Measurements from ENCODE around the gene NEB.
A peak's percentile ranks its signal among the peaks of the same experiment; 100 is the strongest.
"Not testable (repeated sequence)": the region's sequence is repeated elsewhere in the genome, so short reads cannot be mapped to it uniquely, and the experiment has no call there.

NEB gene

GRCh38 chr2:151568501-151568900 is 165.8 kb downstream of the NEB start:
- TF ChIP-seq, protein P1, sequence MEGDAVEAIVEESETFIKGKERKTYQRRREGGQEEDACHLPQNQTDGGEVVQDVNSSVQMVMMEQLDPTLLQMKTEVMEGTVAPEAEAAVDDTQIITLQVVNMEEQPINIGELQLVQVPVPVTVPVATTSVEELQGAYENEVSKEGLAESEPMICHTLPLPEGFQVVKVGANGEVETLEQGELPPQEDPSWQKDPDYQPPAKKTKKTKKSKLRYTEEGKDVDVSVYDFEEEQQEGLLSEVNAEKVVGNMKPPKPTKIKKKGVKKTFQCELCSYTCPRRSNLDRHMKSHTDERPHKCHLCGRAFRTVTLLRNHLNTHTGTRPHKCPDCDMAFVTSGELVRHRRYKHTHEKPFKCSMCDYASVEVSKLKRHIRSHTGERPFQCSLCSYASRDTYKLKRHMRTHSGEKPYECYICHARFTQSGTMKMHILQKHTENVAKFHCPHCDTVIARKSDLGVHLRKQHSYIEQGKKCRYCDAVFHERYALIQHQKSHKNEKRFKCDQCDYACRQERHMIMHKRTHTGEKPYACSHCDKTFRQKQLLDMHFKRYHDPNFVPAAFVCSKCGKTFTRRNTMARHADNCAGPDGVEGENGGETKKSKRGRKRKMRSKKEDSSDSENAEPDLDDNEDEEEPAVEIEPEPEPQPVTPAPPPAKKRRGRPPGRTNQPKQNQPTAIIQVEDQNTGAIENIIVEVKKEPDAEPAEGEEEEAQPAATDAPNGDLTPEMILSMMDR (IDR thresholded peaks at IDR 0.05; ENCODE audit: low read depth, low read length): no peak
- in situ Hi-C loops (cut with HindIII; ENCODE audit: low sequenced_read_pairs): no loop called here
- no peak for DNase-seq (ENCODE audit: low read depth, low spot score)
- no peak overlapping the region for H3K4me3 ChIP-seq (ENCODE audit: low read depth, low read length)

DNA sequence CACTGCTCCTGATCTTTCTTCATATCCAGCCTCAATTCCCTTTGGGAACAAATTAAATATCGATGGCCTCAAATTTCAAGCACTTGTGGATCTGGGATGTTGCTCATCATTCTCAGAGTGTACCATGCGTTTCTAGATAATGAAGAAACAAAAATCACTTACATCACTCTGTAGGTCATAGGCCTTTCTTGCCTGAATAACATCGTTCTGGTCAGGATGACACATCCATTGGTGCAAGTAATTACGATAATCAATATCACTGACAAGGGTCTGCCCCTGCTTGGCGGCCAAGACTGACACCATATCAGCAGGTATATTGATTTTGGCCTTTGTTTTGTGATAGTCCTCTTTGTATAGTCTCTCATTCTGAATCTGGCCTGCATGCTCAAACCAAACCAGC is 167.3 kb downstream of the NEB start:
- H3K4me3 ChIP-seq (ENCODE audit: low read depth, low read length): no peak overlapping the region
- in situ Hi-C loops (cut with HindIII; ENCODE audit: low sequenced_read_pairs): no loop called here
- DNase-seq (ENCODE audit: low read depth, low spot score): no peak
- TF ChIP-seq, protein P1 (IDR thresholded peaks at IDR 0.05; ENCODE audit: low read depth, low read length): no peak

- TF ChIP-seq, protein P1 (IDR thresholded peaks at IDR 0.05; ENCODE audit: low read depth, low read length): no peak
- in situ Hi-C loops (cut with HindIII; ENCODE audit: low sequenced_read_pairs): no loop called here
- no peak overlapping the region for H3K4me3 ChIP-seq (ENCODE audit: low read depth, low read length)
- no peak for DNase-seq (ENCODE audit: low read depth, low spot score)
These were observed 171.9 kb downstream of the NEB start for GRCh38 chr2:151562398-151562797.

GRCh38 chr2:151560289-151560688 is 174.0 kb downstream of the NEB start:
- in situ Hi-C loops (cut with HindIII; ENCODE audit: low sequenced_read_pairs): no loop called here
- H3K4me3 ChIP-seq (ENCODE audit: low read depth, low read length): no peak overlapping the region
- TF ChIP-seq, protein P1 (IDR thresholded peaks at IDR 0.05; ENCODE audit: low read depth, low read length): no peak
- peak; percentile 17 for DNase-seq (ENCODE audit: low read depth, low spot score)

GRCh38 chr2:151559431-151559830 is 174.8 kb downstream of the NEB start:
- in situ Hi-C loops (cut with HindIII; ENCODE audit: low sequenced_read_pairs); DNase-seq (ENCODE audit: low read depth, low spot score): not testable (repeated sequence)

DNA sequence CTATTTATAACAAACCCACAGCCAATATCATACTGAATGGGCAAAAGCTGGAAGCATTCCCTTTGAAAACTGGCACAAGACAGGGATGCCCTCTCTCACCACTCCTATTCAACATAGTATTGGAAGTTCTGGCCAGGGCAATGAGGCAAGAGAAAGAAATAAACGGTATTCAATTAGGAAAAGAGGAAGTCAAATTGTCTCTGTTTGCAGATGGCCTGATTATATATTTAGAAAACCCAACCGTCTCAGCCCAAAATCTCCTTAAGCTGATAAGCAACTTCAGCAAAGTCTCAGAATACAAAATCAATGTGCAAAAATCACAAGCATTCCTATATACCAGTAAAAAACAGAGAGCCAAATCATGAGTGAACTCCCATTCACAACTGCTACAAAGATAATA is 176.4 kb downstream of the NEB start:
- in situ Hi-C loops (cut with HindIII; ENCODE audit: low sequenced_read_pairs); DNase-seq (ENCODE audit: low read depth, low spot score): not testable (repeated sequence)

More at GRCh38 chr2:151559431-151559830, 174.8 kb downstream of the NEB start:
- not testable (repeated sequence) for H3K4me3 ChIP-seq (ENCODE audit: low read depth, low read length)

DNA sequence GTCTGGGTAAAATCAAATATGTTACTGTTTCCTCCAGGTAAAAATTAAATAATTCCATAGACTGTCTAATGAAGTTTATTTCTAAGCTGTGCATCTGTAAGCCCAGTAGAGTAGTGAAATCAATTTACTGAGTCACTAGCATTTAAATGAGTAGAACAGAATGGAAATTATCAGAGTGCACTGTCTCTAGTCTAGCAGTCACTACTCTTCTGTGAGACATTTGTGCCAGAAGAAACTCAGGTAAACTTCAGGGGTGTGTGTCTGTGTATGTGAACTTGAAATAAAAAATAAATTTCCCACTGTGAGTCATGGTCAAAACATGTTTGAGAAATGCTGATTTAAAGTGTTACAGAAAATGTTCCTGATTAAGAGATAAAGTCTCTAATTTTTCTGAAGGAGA is 178.2 kb downstream of the NEB start:
- TF ChIP-seq, protein P1 (IDR thresholded peaks at IDR 0.05; ENCODE audit: low read depth, low read length): no peak
- no peak for DNase-seq (ENCODE audit: low read depth, low spot score)
- H3K4me3 ChIP-seq (ENCODE audit: low read depth, low read length): no peak overlapping the region
- in situ Hi-C loops (cut with HindIII; ENCODE audit: low sequenced_read_pairs): no loop called here

More for the DNA sequence above, 176.4 kb downstream of the NEB start:
- H3K4me3 ChIP-seq (ENCODE audit: low read depth, low read length): not testable (repeated sequence)

DNA sequence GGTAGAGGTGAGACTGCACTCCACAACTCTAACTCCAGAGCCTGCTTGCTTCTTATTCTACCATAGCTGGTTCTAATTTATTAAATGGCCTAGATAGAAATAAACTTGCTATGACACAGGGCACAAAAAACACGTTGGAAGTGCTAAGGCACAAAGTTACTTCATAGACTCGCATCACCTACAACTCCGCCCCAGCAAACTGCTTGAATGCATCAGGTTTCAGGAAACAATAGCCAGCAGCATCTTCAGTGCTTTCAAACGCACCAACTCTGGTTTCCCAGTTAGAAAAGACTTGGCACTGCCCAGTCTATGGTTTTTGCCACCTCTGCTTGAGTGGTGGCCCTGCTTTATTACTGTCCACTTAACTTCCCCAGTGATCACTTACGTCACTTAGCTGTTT is 182.0 kb downstream of the NEB start:
- in situ Hi-C loops (cut with HindIII; ENCODE audit: low sequenced_read_pairs): no loop called here
- no peak for DNase-seq (ENCODE audit: low read depth, low spot score)
- TF ChIP-seq, protein P1 (IDR thresholded peaks at IDR 0.05; ENCODE audit: low read depth, low read length): no peak
- no peak overlapping the region for H3K4me3 ChIP-seq (ENCODE audit: low read depth, low read length)
